Natural killer cell (primary cell): ENCODE results near the gene TRIM66. TPM values are rescaled to one million over a fixed set of nuclear protein-coding genes. Genes with fewer than 3 reads are reported as not detected.

Source experiments
- ATAC-seq, 3 donors: fragments of 150-1000 bp in 2 of 3; fragments of 200-7000 bp in 1 of 3; cut with Tn5 transposase; 1 replicate in 1 of 3; 2 replicates in 2 of 3; pipeline ENCODE4 v1.10.0; 2021; ENCODE audit warnings: mild to moderate bottlenecking in 2 of 3, moderate library complexity in 2 of 3
- DNase-seq, 2 donors: peaks; one replicate each; pipeline versions ENCODE4 v3.0.0 to v3.0.0-alpha.2; 2013 to 2021; ENCODE audit warnings: mixed read lengths in 1 of 2
- H3K27ac ChIP-seq: one replicate; pipeline ENCODE4 v1.5.1; 2013; ENCODE audit warnings: mild to moderate bottlenecking, low read length
- H3K27me3 ChIP-seq: one replicate; pipeline ENCODE4 v1.6.1; 2013; ENCODE audit warnings: low read length; ENCODE audit not compliant: control insufficient read depth, insufficient read depth
- H3K36me3 ChIP-seq: one replicate; pipeline ENCODE4 v1.6.1; 2013; ENCODE audit warnings: low read length; ENCODE audit not compliant: control insufficient read depth, insufficient read depth
- H3K4me1 ChIP-seq: one replicate; pipeline ENCODE4 v1.6.1; 2013; ENCODE audit warnings: low read length; ENCODE audit not compliant: control insufficient read depth, insufficient read depth
- H3K4me3 ChIP-seq: one replicate; pipeline ENCODE4 v1.5.1; 2013; ENCODE audit warnings: low read length
- H3K9me3 ChIP-seq: one replicate; pipeline ENCODE4 v1.6.1; 2013; ENCODE audit warnings: low read length; ENCODE audit not compliant: control insufficient read depth, insufficient read depth
- H3K27ac Mint-ChIP-seq, 2 donors: one replicate each; pipeline ENCODE4 v1.8.0; 2022; ENCODE audit warnings: mild to moderate bottlenecking in 2 of 2, mixed read lengths in 2 of 2, moderate library complexity in 1 of 2
- H3K27me3 Mint-ChIP-seq, 2 donors: one replicate each; pipeline ENCODE4 v1.8.0; 2022; ENCODE audit warnings: low read depth in 2 of 2, mixed read lengths in 2 of 2
- H3K36me3 Mint-ChIP-seq: one replicate; pipeline ENCODE4 v1.8.0; 2022; ENCODE audit warnings: mixed read lengths
- H3K4me1 Mint-ChIP-seq, 2 donors: one replicate each; pipeline ENCODE4 v1.8.0; 2022; ENCODE audit warnings: mixed read lengths in 2 of 2
- H3K4me3 Mint-ChIP-seq: one replicate; pipeline ENCODE4 v1.8.0; 2022; ENCODE audit warnings: mild to moderate bottlenecking, moderate library complexity, mixed read lengths
- H3K9me3 Mint-ChIP-seq, 2 donors: one replicate each; pipeline ENCODE4 v1.8.0; 2022; ENCODE audit warnings: mixed read lengths in 2 of 2
- CTCF ChIP-seq: fragments of 200-600 bp; IDR thresholded peaks from one replicate; pipeline ENCODE4 v1.8.0; 2022; ENCODE audit warnings: antibody characterized with exemption
- WGBS: methylation state at CpG from one replicate; pipeline ENCODE4 v1.1.7; 2013; ENCODE audit warnings: missing lambda C conversion rate; ENCODE audit not compliant: insufficient coverage; 5-methylcytosine and 5-hydroxymethylcytosine counted together
- intact Hi-C: fragments of 100-400 bp; cut with micrococcal nuclease; formaldehyde crosslinking; loops from one replicate; pipeline ENCODE4 v1.14.2; 2022
- total RNA-seq, 4 donors: library from RNA; stranded (reverse); fragments of 120-200 nt in 1 of 4; gene quantifications; one replicate each; pipeline versions ENCODE4 v1.2.3 to v1.2.4, GENCODE V29; 2013 to 2022

The TRIM66 gene
- total RNA-seq, 3 donors from 2014 or later (not counting 1 experiment from before 2014, with no cell fraction given), result 13.7 to 24.4 (median 14.3) TPM

GRCh38 chr11:8612522-8612921 lies 69.9 kb downstream of the TRIM66 start:
- peaks cover 8% of the 10 kb centered on the region for H3K36me3 ChIP-seq
- H3K4me3 Mint-ChIP-seq, result no peak overlapping the region
- no peak overlapping the region for H3K4me3 ChIP-seq
- no peaks in the 10 kb centered on the region for H3K4me1 Mint-ChIP-seq
- TF ChIP-seq CTCF, result no peak
- H3K36me3 Mint-ChIP-seq, result no peaks in the 10 kb centered on the region
- intact Hi-C loops, result no loop called here
- DNase-seq (no peak), ATAC-seq (no peak)
- no peak overlapping the region for H3K27ac ChIP-seq
- H3K9me3 Mint-ChIP-seq, result no peaks in the 10 kb centered on the region
- no peaks in the 10 kb centered on the region for H3K4me1 ChIP-seq
- H3K27me3 Mint-ChIP-seq, result no peaks in the 10 kb centered on the region
- whole genome bisulfite sequencing, result 91% methylated on average over 5 of the region's 5 CpGs
- H3K27me3 ChIP-seq, result no peaks in the 10 kb centered on the region
- no peaks in the 10 kb centered on the region for H3K9me3 ChIP-seq
- H3K27ac Mint-ChIP-seq, result no peak overlapping the region

- H3K4me1 ChIP-seq, result no peaks in the 10 kb centered on the region
- H3K36me3 ChIP-seq, result no peaks in the 10 kb centered on the region
- Mint-ChIP-seq H3K4me3 (no peak overlapping the region), H3K36me3 (no peaks in the 10 kb centered on the region), H3K4me1 (no peaks in the 10 kb centered on the region), H3K27ac (no peak overlapping the region), H3K9me3 (no peaks in the 10 kb centered on the region), H3K27me3 (peaks cover 4 to 7% of the 10 kb centered on the region in 2 donors)
- peak in 1 of 3 donors; percentile 66 for ATAC-seq
- DNase-seq, result peak in 1 of 2 donors; percentile 47
- H3K4me3 ChIP-seq, result no peak overlapping the region
- no peak for TF ChIP-seq CTCF
- no peaks in the 10 kb centered on the region for H3K9me3 ChIP-seq
- H3K27me3 ChIP-seq, result no peaks in the 10 kb centered on the region
- intact Hi-C loops, result no loop called here
- 38% methylated on average over 6 of the region's 7 CpGs for WGBS
- no peak overlapping the region for H3K27ac ChIP-seq
Observed at GRCh38 chr11:8610532-8611116, 71.8 kb downstream of the TRIM66 start.

- ATAC-seq (no peak), DNase-seq (no peak)
- no peaks in the 10 kb centered on the region for H3K9me3 ChIP-seq
- H3K4me3 ChIP-seq, result no peak overlapping the region
- Mint-ChIP-seq H3K4me1 (no peaks in the 10 kb centered on the region), H3K9me3 (no peaks in the 10 kb centered on the region), H3K27ac (no peak overlapping the region), H3K4me3 (no peak overlapping the region), H3K36me3 (no peaks in the 10 kb centered on the region), H3K27me3 (peaks cover 15 to 23% of the 10 kb centered on the region in 2 donors)
- TF ChIP-seq CTCF, result no peak
- WGBS, result 100% methylated on average over 1 of the region's 1 CpG
- H3K27ac ChIP-seq, result no peak overlapping the region
- peaks cover 4% of the 10 kb centered on the region for H3K27me3 ChIP-seq
- intact Hi-C loops, result no loop called here
- no peaks in the 10 kb centered on the region for H3K4me1 ChIP-seq
- no peaks in the 10 kb centered on the region for H3K36me3 ChIP-seq
Observed at GRCh38 chr11:8608652-8609051, 73.8 kb downstream of the TRIM66 start.

- Histone ChIP-seq H3K27me3 (peaks cover 4% of the 10 kb centered on the region), H3K36me3 (no peaks in the 10 kb centered on the region), H3K4me1 (no peaks in the 10 kb centered on the region), H3K4me3 (no peak overlapping the region), H3K9me3 (no peaks in the 10 kb centered on the region), H3K27ac (no peak overlapping the region)
- DNase-seq (no peak), ATAC-seq (no peak)
- Mint-ChIP-seq H3K9me3 (no peaks in the 10 kb centered on the region), H3K27ac (no peak overlapping the region), H3K27me3 (peaks cover 17 to 30% of the 10 kb centered on the region in 2 donors), H3K4me1 (no peaks in the 10 kb centered on the region), H3K36me3 (no peaks in the 10 kb centered on the region), H3K4me3 (no peak overlapping the region)
- no peak for TF ChIP-seq CTCF
- 95% methylated on average over 1 of the region's 1 CpG for WGBS
- intact Hi-C loops, result no loop called here
Observed at GRCh38 chr11:8605971-8606563, 76.4 kb downstream of the TRIM66 start.
